Panc1 (cell line): ENCODE results near the gene JAG1. TPM values are rescaled to one million over a fixed set of nuclear protein-coding genes. Genes with fewer than 3 reads are reported as not detected.

Source experiments
- ATAC-seq: fragments of 200-7000 bp; cut with Tn5 transposase; 2 replicates; pipeline ENCODE4 v1.9.1; 2020; ENCODE audit warnings: mild to moderate bottlenecking, moderate library complexity
- BruUV-seq: library from RNA; stranded (reverse); fragments of 400-500 nt; replicated peaks from 2 replicates; lab custom pipeline; 2021; lab: Mats Ljungman, UMichigan
- CTCF ChIA-PET: fragments of 300-600 bp; sonication (Branson Sonifier 250); formaldehyde crosslinking; loops from one replicate; lab custom pipeline; 2022; ENCODE audit warnings: antibody characterized with exemption; lab: Charles Lee
- POLR2A ChIA-PET: fragments of 300-600 bp; sonication (Branson Sonifier 250); formaldehyde crosslinking; loops from one replicate; lab custom pipeline; 2022; ENCODE audit warnings: antibody characterized with exemption; lab: Charles Lee
- DNase-seq: peaks from one replicate; pipeline ENCODE4 v3.0.0-alpha.2; 2010; ENCODE audit warnings: low read depth, low spot score
- H3K27ac ChIP-seq: 2 replicates; pipeline ENCODE4 v1.5.1; 2011; ENCODE audit warnings: mild to moderate bottlenecking, low read length, inconsistent platforms
- H3K27me3 ChIP-seq: fragments of 200-500 bp; sonication (Bioruptor generic); 2 replicates; pipeline ENCODE4 v1.6.0; 2014; ENCODE audit warnings: low read length, inconsistent platforms; ENCODE audit not compliant: control insufficient read depth, insufficient read depth
- H3K36me3 ChIP-seq: fragments of 200-500 bp; sonication (Bioruptor generic); 2 replicates; pipeline ENCODE4 v1.5.1; 2014; ENCODE audit warnings: inconsistent platforms, mild to moderate bottlenecking, low read length, moderate library complexity; ENCODE audit not compliant: control insufficient read depth, insufficient read depth
- H3K4me1 ChIP-seq: 2 replicates; pipeline ENCODE4 v1.5.1; 2011; ENCODE audit warnings: inconsistent platforms, mild to moderate bottlenecking, low read length, moderate library complexity; ENCODE audit not compliant: control insufficient read depth, insufficient read depth
- H3K4me3 ChIP-seq, 2 experiments: 2 replicates each; pipeline ENCODE4 v1.5.1; 2011 to 2012; ENCODE audit warnings: low read depth in 2 of 2, low read length in 2 of 2, mild to moderate bottlenecking in 2 of 2, inconsistent platforms in 1 of 2, moderate library complexity in 1 of 2
- H3K9me3 ChIP-seq: fragments of 200-500 bp; sonication (Bioruptor generic); 2 replicates; pipeline ENCODE4 v1.5.1; 2014; ENCODE audit warnings: low read depth, mild to moderate bottlenecking, inconsistent platforms, low read length, moderate library complexity; ENCODE audit not compliant: control insufficient read depth, insufficient read depth
- CTCF ChIP-seq: fragments of 450-650 bp; IDR thresholded peaks from 2 replicates; pipeline ENCODE4 v1.5.1; 2017; ENCODE audit warnings: mild to moderate bottlenecking
- POLR2AphosphoS5 ChIP-seq: IDR thresholded peaks from 2 replicates; pipeline ENCODE4 v1.6.1; 2012; ENCODE audit warnings: mild to moderate bottlenecking, low read depth, low read length, moderate library complexity
- REST ChIP-seq, 2 experiments: IDR thresholded peaks; 2 replicates each; pipeline ENCODE4 v1.6.1; 2011 to 2012; ENCODE audit warnings: low read depth in 2 of 2, control low read depth in 1 of 2, low read length in 1 of 2, mild to moderate bottlenecking in 1 of 2, moderate library complexity in 1 of 2; ENCODE audit not compliant: insufficient read depth in 1 of 2
- SIN3A ChIP-seq: IDR thresholded peaks from 2 replicates; pipeline ENCODE4 v1.6.1; 2012; ENCODE audit warnings: low read depth, mild to moderate bottlenecking, low read length, moderate library complexity, borderline replicate concordance; ENCODE audit not compliant: insufficient read depth
- TCF7L2 ChIP-seq: IDR thresholded peaks from 2 replicates; pipeline ENCODE4 v1.6.1; 2011; ENCODE audit warnings: mild to moderate bottlenecking, low read depth, low read length, inconsistent platforms
- in situ Hi-C: cut with HindIII; loops from 2 replicates; pipeline ENCODE4 v1.10.0; 2016; ENCODE audit warnings: low sequenced_read_pairs, low pct_unique_long_range_greater_than_20kb
- intact Hi-C: fragments of 100-400 bp; cut with micrococcal nuclease; formaldehyde crosslinking; loops from one replicate; pipeline ENCODE4 v1.10.0; 2022; ENCODE audit not compliant: unreplicated experiment
- total RNA-seq: library from RNA; stranded (reverse); gene quantifications from one replicate; pipeline ENCODE4 v1.2.1, GENCODE V29; 2021; ENCODE audit not compliant: unreplicated experiment

Gene JAG1
- total RNA-seq, 1 experiment from 2014 or later, result 21.2 TPM

- TSS peak; percentile 86 for BruUV-seq
- DNase-seq, result no peak
- H3K4me3 ChIP-seq, result peak overlapping the region; percentile 82 to 90
- ChIA-PET CTCF (interaction anchor here (0.6 to 0.7 kb wide), 4 partner anchors 68 to 1068 kb away, joined by 3 to 4 read pairs (median 4); no protein-coding TSS in a partner anchor), POLR2A (interaction anchor here (0.6 kb wide), 1 partner anchor 118 kb away, joined by 3 read pairs; no protein-coding TSS in a partner anchor)
- H3K36me3 ChIP-seq, result peaks cover 4% of the 10 kb centered on the region; the same call in 1 of the 2 replicates
- TF ChIP-seq CTCF, result no peak
- TF ChIP-seq POLR2AphosphoS5, result no peak
- no peak; the same call in 1 of the 2 replicates for TF ChIP-seq SIN3A
- no peak for TF ChIP-seq REST (IDR thresholded peaks at IDR 0.05; ENCODE audit: insufficient read depth in 1 of 2, low read depth in 2 of 2, low read length in 1 of 2)
- TF ChIP-seq TCF7L2, result no peak
- H3K9me3 ChIP-seq, result no peaks in the 10 kb centered on the region
- H3K4me1 ChIP-seq, result peaks cover 17% of the 10 kb centered on the region
- ATAC-seq, result no peak
- peak overlapping the region; percentile 82 for H3K27ac ChIP-seq
- intact Hi-C loops, result loop anchor here (2.0 to 10.0 kb wide), 3 partner anchors 119 to 869 kb away; no protein-coding TSS in a partner anchor
- in situ Hi-C loops, result no loop called here
- H3K27me3 ChIP-seq, result no peaks in the 10 kb centered on the region
Measured at GRCh38 chr20:10673176-10673841, 490 bp downstream of the JAG1 start.

- no peaks in the 10 kb centered on the region for H3K27me3 ChIP-seq
- ATAC-seq, result peak; percentile 23
- intact Hi-C loops, result loop anchor here (2.0 to 10.0 kb wide), 3 partner anchors 118 to 870 kb away; no protein-coding TSS in a partner anchor
Measured at GRCh38 chr20:10672624-10673127, 1.1 kb downstream of the JAG1 start.

More at GRCh38 chr20:10672624-10673127, 1.1 kb downstream of the JAG1 start:
- H3K9me3 ChIP-seq, result no peaks in the 10 kb centered on the region
- in situ Hi-C loops, result no loop called here
- CTCF ChIA-PET, result interaction anchor here (0.7 kb wide), 2 partner anchors 592 to 1068 kb away, joined by 4 read pairs; no protein-coding TSS in a partner anchor
- peaks cover 4% of the 10 kb centered on the region; the same call in 1 of the 2 replicates for H3K36me3 ChIP-seq
- DNase-seq, result no peak
- H3K4me3 ChIP-seq, result peak overlapping the region; percentile 82 to 90
- peaks cover 19% of the 10 kb centered on the region for H3K4me1 ChIP-seq
- TF ChIP-seq REST (IDR thresholded peaks at IDR 0.05; ENCODE audit: insufficient read depth in 1 of 2, low read depth in 2 of 2, low read length in 1 of 2) (no peak), CTCF (no peak), SIN3A (no peak), POLR2AphosphoS5 (no peak), TCF7L2 (peak; percentile 33; the same call in 1 of the 2 replicates)
- H3K27ac ChIP-seq, result peak overlapping the region; percentile 82
- BruUV-seq, result no TSS peak
- POLR2A ChIA-PET, result interaction anchor here (0.6 kb wide), 1 partner anchor 11 kb away, joined by 3 read pairs; no protein-coding TSS in a partner anchor
